Caco-2 (cell line): ENCODE measurements around the gene A4GALT. TPM values are rescaled to one million over a fixed set of nuclear protein-coding genes. Genes with fewer than 3 reads are reported as not detected.

Experiments
- BruUV-seq: library from RNA; stranded (reverse); fragments of 400-500 nt; replicated peaks from 2 replicates; lab custom pipeline; 2021; lab: Mats Ljungman, UMichigan
- CTCF ChIA-PET: fragments of 300-600 bp; sonication (Branson Sonifier 250); formaldehyde crosslinking; loops from one replicate; lab custom pipeline; 2022; ENCODE audit warnings: antibody characterized with exemption; lab: Charles Lee
- POLR2A ChIA-PET: fragments of 300-600 bp; sonication (Branson Sonifier 250); formaldehyde crosslinking; loops from one replicate; lab custom pipeline; 2022; ENCODE audit warnings: antibody characterized with exemption; lab: Charles Lee
- DNase-seq, 2 experiments: peaks; one replicate each; pipeline versions ENCODE4 v3.0.0 to v3.0.0-alpha.2; 2020 to 2022
- H3K27me3 ChIP-seq: replicated peaks from 2 replicates; pipeline ENCODE4 v1.6.0; 2011; ENCODE audit warnings: low read length; ENCODE audit not compliant: control insufficient read depth, insufficient read depth
- H3K36me3 ChIP-seq: 2 replicates; pipeline ENCODE4 v1.5.1; 2011; ENCODE audit warnings: low read length; ENCODE audit not compliant: control insufficient read depth, insufficient read depth
- H3K4me1 ChIP-seq: fragments of 250-450 bp; sonication (Bioruptor Pico); 2 replicates; pipeline ENCODE4 v1.5.1; 2020; ENCODE audit warnings: mild to moderate bottlenecking
- H3K4me3 ChIP-seq: 2 replicates; pipeline ENCODE4 v1.5.1; 2011; ENCODE audit warnings: low read depth, mild to moderate bottlenecking, control low read depth, low read length
- H3K9me3 ChIP-seq: fragments of 250-450 bp; sonication (Bioruptor Pico); 2 replicates; pipeline ENCODE4 v1.5.1; 2020; ENCODE audit warnings: mild to moderate bottlenecking, moderate library complexity
- H3K27ac Mint-ChIP-seq: one replicate; pipeline ENCODE4 v1.8.0; 2022; ENCODE audit warnings: mixed read lengths; ENCODE audit not compliant: unreplicated experiment
- H3K27me3 Mint-ChIP-seq: one replicate; pipeline ENCODE4 v1.8.0; 2022; ENCODE audit warnings: mixed read lengths; ENCODE audit not compliant: insufficient read depth, unreplicated experiment
- H3K36me3 Mint-ChIP-seq: one replicate; pipeline ENCODE4 v1.8.0; 2022; ENCODE audit warnings: mild to moderate bottlenecking, mixed read lengths; ENCODE audit not compliant: insufficient read depth, unreplicated experiment
- H3K4me1 Mint-ChIP-seq: one replicate; pipeline ENCODE4 v1.8.0; 2022; ENCODE audit warnings: low read depth, mixed read lengths; ENCODE audit not compliant: unreplicated experiment
- H3K4me3 Mint-ChIP-seq: one replicate; pipeline ENCODE4 v1.8.0; 2022; ENCODE audit warnings: mild to moderate bottlenecking, moderate library complexity, mixed read lengths; ENCODE audit not compliant: unreplicated experiment
- H3K9me3 Mint-ChIP-seq: one replicate; pipeline ENCODE4 v1.8.0; 2022; ENCODE audit warnings: mixed read lengths; ENCODE audit not compliant: unreplicated experiment
- CTCF ChIP-seq, 2 experiments: fragments of 200-600 bp in 1 of 2; IDR thresholded peaks; 1 replicate in 1 of 2; 2 replicates in 1 of 2; pipeline versions ENCODE4 v1.5.1 to v1.8.0; 2011 to 2022; ENCODE audit warnings: antibody characterized with exemption in 1 of 2, control low read depth in 1 of 2, inconsistent platforms in 1 of 2, low read depth in 1 of 2, low read length in 1 of 2, mild to moderate bottlenecking in 1 of 2, moderate library complexity in 1 of 2; ENCODE audit not compliant: insufficient read depth in 1 of 2, severe bottlenecking in 1 of 2, unreplicated experiment in 1 of 2
- intact Hi-C: fragments of 100-400 bp; cut with micrococcal nuclease; formaldehyde crosslinking; loops from one replicate; pipeline ENCODE4 v1.10.0; 2022; ENCODE audit not compliant: unreplicated experiment
- total RNA-seq: library from RNA; stranded (reverse); gene quantifications from 2 replicates; pipeline ENCODE4 v1.2.3, GENCODE V29; 2022

Gene A4GALT
- total RNA-seq, 1 experiment from 2014 or later: 16.2 TPM

DNA sequence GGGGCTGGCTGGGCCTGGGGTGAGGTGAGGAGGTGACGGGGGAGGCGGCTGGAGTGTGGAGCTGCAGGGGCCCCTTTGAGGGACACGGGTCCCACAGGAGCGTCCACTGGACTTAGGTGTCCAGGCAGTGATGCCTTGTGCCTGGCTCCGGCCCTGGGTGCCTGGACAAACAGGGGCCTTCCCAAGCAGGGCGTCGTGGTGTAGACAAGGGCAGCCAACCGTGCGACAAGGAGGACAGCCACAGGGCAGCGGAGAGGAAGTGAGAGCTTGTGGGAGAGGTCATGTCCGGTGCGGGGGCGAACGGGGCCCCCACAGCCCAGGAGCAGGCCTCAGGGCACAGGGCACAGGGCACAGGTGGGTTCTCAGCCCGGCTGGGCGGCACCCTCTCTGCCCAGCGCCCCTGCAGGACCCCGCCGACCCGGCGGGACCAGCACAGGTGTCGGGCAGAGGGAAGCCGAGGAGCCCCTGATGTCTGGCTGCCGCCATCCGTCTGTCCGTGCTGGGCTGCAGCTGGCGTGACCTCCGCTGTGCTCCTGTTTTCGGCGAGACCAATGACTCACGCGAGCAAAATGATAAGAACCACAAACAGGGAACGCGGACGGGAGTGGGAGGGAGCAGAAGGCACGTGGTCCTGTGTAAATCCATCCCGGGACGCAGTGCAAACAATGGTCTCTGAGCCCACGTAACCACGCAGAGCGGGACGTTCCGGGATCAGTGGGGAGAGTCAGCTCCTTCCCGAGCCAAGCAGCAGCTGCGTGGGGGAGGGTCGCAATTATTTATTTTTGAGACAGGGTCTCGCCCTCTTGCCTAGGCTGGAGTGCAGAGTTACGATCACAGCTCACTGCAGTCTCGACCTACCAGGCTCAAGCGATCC lies 49.1 kb upstream of the A4GALT start:
- Histone ChIP-seq H3K36me3 (no peaks in the 10 kb centered on the region), H3K4me1 (peaks cover 19% of the 10 kb centered on the region), H3K9me3 (no peaks in the 10 kb centered on the region), H3K4me3 (peak overlapping the region; percentile 22), H3K27me3 (no peaks in the 10 kb centered on the region)
- H3K27ac Mint-ChIP-seq: peak overlapping the region; percentile 71
- BruUV-seq: no TSS peak
- no peaks in the 10 kb centered on the region for H3K9me3 Mint-ChIP-seq
- ChIA-PET CTCF (no interaction called here), POLR2A (no interaction called here)
- peak overlapping the region; percentile 67 for H3K4me3 Mint-ChIP-seq
- no peaks in the 10 kb centered on the region for H3K27me3 Mint-ChIP-seq
- H3K4me1 Mint-ChIP-seq: peaks cover 14% of the 10 kb centered on the region
- no peak for TF ChIP-seq CTCF (IDR thresholded peaks at IDR 0.05; ENCODE audit: insufficient read depth in 1 of 2, low read depth in 1 of 2, low read length in 1 of 2, severe bottlenecking in 1 of 2, unreplicated experiment in 1 of 2)
- peak; percentile 53 to 68 for DNase-seq
- intact Hi-C loops: loop anchor here (10.0 kb wide), 1 partner anchor 85 kb away; no protein-coding TSS in a partner anchor
- no peaks in the 10 kb centered on the region for H3K36me3 Mint-ChIP-seq

DNA sequence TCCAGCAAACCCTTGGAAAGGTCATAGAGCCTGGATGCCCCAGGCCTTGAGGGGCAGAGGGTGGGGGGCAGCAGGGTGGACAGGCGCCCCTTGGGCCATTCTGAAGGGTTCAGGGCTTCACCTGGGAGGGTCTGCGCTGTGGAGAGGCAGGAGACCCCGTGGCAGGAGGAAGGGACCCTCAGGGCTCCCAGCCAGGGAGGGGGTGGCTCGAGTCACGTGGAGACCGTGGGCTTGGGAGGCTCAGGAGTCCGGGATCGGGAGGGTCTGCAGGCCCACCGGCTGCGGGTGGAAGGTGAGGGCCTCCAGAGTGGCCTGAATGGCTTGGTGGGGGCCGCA lies 48.5 kb upstream of the A4GALT start:
- Mint-ChIP-seq H3K4me1 (peaks cover 14% of the 10 kb centered on the region), H3K9me3 (no peaks in the 10 kb centered on the region), H3K4me3 (peak overlapping the region; percentile 67), H3K36me3 (no peaks in the 10 kb centered on the region), H3K27ac (peak overlapping the region; percentile 71), H3K27me3 (no peaks in the 10 kb centered on the region)
- peaks cover 19% of the 10 kb centered on the region for H3K4me1 ChIP-seq
- no peaks in the 10 kb centered on the region for H3K36me3 ChIP-seq
- ChIA-PET CTCF (no interaction called here), POLR2A (no interaction called here)
- H3K9me3 ChIP-seq: no peaks in the 10 kb centered on the region
- no TSS peak for BruUV-seq
- intact Hi-C loops: no loop called here
- no peak for TF ChIP-seq CTCF (IDR thresholded peaks at IDR 0.05; ENCODE audit: insufficient read depth in 1 of 2, low read depth in 1 of 2, low read length in 1 of 2, severe bottlenecking in 1 of 2, unreplicated experiment in 1 of 2)
- H3K27me3 ChIP-seq: no peaks in the 10 kb centered on the region
- H3K4me3 ChIP-seq: no peak overlapping the region
- no peak for DNase-seq

DNA sequence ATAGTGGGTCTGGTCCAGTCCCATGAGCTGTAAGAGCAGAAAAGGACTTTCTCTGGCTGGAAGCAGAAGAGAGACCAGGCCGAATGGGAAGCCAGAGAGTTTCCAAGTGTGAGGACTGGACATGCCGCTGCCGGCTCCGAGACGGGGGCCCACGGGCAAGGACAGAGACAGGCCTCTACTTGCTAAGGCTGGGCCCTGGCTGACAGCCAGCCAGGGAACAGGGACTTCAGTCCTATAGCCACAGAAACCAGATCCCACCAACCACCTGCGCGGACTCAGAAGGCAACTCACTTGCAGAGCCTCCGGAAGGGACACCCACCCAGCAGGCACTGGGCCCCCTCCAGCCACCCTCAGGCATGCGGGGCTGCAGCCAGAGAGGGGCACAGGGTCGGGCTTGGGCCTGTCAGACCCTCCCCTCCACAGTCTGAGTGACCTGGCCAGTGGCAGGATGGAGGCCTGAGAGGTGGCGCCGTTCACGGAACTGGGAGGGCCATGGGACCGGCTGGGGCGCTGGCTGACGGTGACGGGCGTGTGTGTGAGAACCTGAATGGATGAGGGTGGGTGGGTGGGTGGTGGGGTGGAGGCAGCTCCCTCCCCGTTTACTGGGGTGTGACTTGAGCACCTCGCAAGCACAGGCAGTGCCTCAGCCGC lies 47.8 kb upstream of the A4GALT start:
- no peaks in the 10 kb centered on the region for H3K36me3 Mint-ChIP-seq
- CTCF ChIA-PET: no interaction called here
- no peak overlapping the region for H3K27ac Mint-ChIP-seq
- H3K27me3 Mint-ChIP-seq: no peaks in the 10 kb centered on the region
- BruUV-seq: no TSS peak
- peaks cover 14% of the 10 kb centered on the region for H3K4me1 Mint-ChIP-seq
- H3K27me3 ChIP-seq: no peaks in the 10 kb centered on the region
- POLR2A ChIA-PET: no interaction called here
- H3K36me3 ChIP-seq: no peaks in the 10 kb centered on the region
- no peak overlapping the region for H3K4me3 Mint-ChIP-seq
- intact Hi-C loops: no loop called here
- no peak for TF ChIP-seq CTCF (IDR thresholded peaks at IDR 0.05; ENCODE audit: insufficient read depth in 1 of 2, low read depth in 1 of 2, low read length in 1 of 2, severe bottlenecking in 1 of 2, unreplicated experiment in 1 of 2)
- peaks cover 19% of the 10 kb centered on the region for H3K4me1 ChIP-seq
- no peak overlapping the region for H3K4me3 ChIP-seq
- no peaks in the 10 kb centered on the region for H3K9me3 ChIP-seq
- DNase-seq: no peak
- H3K9me3 Mint-ChIP-seq: no peaks in the 10 kb centered on the region
